ENCODE data around the gene LRRK2. TPM values are rescaled to one million over a fixed set of nuclear protein-coding genes. Genes with fewer than 3 reads are reported as not detected.
"Not testable (repeated sequence)": the region's sequence is repeated elsewhere in the genome, so short reads cannot be mapped to it uniquely, and the experiment has no call there.

Gene LRRK2
- polyA plus RNA-seq, 3 donors = 4.4 to 10.0 (median 5.1) TPM

- no peak overlapping the region for H3K27ac ChIP-seq (ENCODE audit: low read depth, low read length)
Observed at GRCh38 chr12:40338621-40339020, 113.8 kb downstream of the LRRK2 start.

GRCh38 chr12:40342010-40342409 is 117.2 kb downstream of the LRRK2 start:
- no peak overlapping the region for H3K27ac ChIP-seq (ENCODE audit: low read depth, low read length)
- 61 to 80% (median 71%) methylated on average over 2 of the region's 2 CpGs for WGBS, 3 donors

GRCh38 chr12:40343124-40343523 is 118.3 kb downstream of the LRRK2 start:
- WGBS, 3 donors = 45 to 75% (median 49%) methylated on average over 4 of the region's 4 CpGs
- no peak overlapping the region for H3K27ac ChIP-seq (ENCODE audit: low read depth, low read length)

GRCh38 chr12:40344312-40344711 is 119.5 kb downstream of the LRRK2 start:
- H3K27ac ChIP-seq (ENCODE audit: low read depth, low read length) = no peak overlapping the region
- 33 to 73% (median 72%) methylated on average over 1 of the region's 1 CpG for WGBS, 3 donors

GRCh38 chr12:40351976-40352375 is 127.2 kb downstream of the LRRK2 start:
- 64 to 93% (median 83%) methylated on average over 1 of the region's 1 CpG for WGBS, 3 donors
- H3K27ac ChIP-seq (ENCODE audit: low read depth, low read length) = no peak overlapping the region

GRCh38 chr12:40375076-40375475 is 150.3 kb downstream of the LRRK2 start:
- 68 to 73% (median 68%) methylated on average over 6 of the region's 6 CpGs for WGBS, 3 donors
- no peak overlapping the region for H3K27ac ChIP-seq (ENCODE audit: low read depth, low read length)

GRCh38 chr12:40376533-40377267 is 151.9 kb downstream of the LRRK2 start:
- WGBS, 3 donors = 92 to 97% (median 95%) methylated on average over 5 of the region's 5 CpGs
- H3K27ac ChIP-seq (ENCODE audit: low read depth, low read length) = no peak overlapping the region

GRCh38 chr12:40378691-40379090 is 153.9 kb downstream of the LRRK2 start:
- 62 to 78% (median 69%) methylated on average over 1 of the region's 1 CpG for WGBS, 3 donors
- no peak overlapping the region for H3K27ac ChIP-seq (ENCODE audit: low read depth, low read length)

- WGBS, 3 donors = 38 to 83% (median 69%) methylated on average over 1 of the region's 1 CpG
- H3K27ac ChIP-seq (ENCODE audit: low read depth, low read length) = no peak overlapping the region
Observed at GRCh38 chr12:40382217-40382616, 157.4 kb downstream of the LRRK2 start.

- not testable (repeated sequence) for H3K27ac ChIP-seq (ENCODE audit: low read depth, low read length)
- 63 to 86% (median 85%) methylated on average over 3 of the region's 3 CpGs for WGBS, 3 donors
Observed at GRCh38 chr12:40387279-40387678, 162.5 kb downstream of the LRRK2 start.

- no peak overlapping the region for H3K27ac ChIP-seq (ENCODE audit: low read depth, low read length)
- 60 to 76% (median 73%) methylated on average over 2 of the region's 2 CpGs for WGBS, 3 donors
Observed at GRCh38 chr12:40390980-40391379, 166.2 kb downstream of the LRRK2 start.

GRCh38 chr12:40393026-40393425 is 168.2 kb downstream of the LRRK2 start:
- H3K27ac ChIP-seq (ENCODE audit: low read depth, low read length) = no peak overlapping the region

- 68 to 89% (median 74%) methylated on average over 3 of the region's 3 CpGs for WGBS, 3 donors
- no peak overlapping the region for H3K27ac ChIP-seq (ENCODE audit: low read depth, low read length)
Observed at GRCh38 chr12:40399656-40400055, 174.9 kb downstream of the LRRK2 start.

- 84 to 85% (median 84%) methylated on average over 8 of the region's 8 CpGs for WGBS, 3 donors
Observed at GRCh38 chr12:40405419-40405818, 180.6 kb downstream of the LRRK2 start.

More at GRCh38 chr12:40405419-40405818, 180.6 kb downstream of the LRRK2 start:
- H3K27ac ChIP-seq (ENCODE audit: low read depth, low read length) = no peak overlapping the region

Other genes starting within 250 kb of the LRRK2 start
- gene SLC2A13, start 118.9 kb upstream of the LRRK2 start, polyA plus RNA-seq = 1 to 10 TPM; 1.7 to 3.5 (median 2.6) TPM